D721Med (cell line): ENCODE measurements around the gene SGPP2.

Experiments
- DNase-seq: peaks from one replicate; pipeline ENCODE4 v3.0.0; 2011; ENCODE audit warnings: low spot score; ENCODE audit not compliant: insufficient read length
- FAIRE-seq: peaks from 2 replicates; lab custom pipeline; 2011; peaks lifted over from hg19 to GRCh38; lab: Jason Lieb, UNC
- CTCF ChIP-seq: IDR thresholded peaks from 2 replicates; pipeline ENCODE4 v1.5.1; 2012; ENCODE audit warnings: mild to moderate bottlenecking, control low read depth; ENCODE audit not compliant: insufficient read depth; ENCODE audit errors: missing control alignments

SGPP2 gene

DNA sequence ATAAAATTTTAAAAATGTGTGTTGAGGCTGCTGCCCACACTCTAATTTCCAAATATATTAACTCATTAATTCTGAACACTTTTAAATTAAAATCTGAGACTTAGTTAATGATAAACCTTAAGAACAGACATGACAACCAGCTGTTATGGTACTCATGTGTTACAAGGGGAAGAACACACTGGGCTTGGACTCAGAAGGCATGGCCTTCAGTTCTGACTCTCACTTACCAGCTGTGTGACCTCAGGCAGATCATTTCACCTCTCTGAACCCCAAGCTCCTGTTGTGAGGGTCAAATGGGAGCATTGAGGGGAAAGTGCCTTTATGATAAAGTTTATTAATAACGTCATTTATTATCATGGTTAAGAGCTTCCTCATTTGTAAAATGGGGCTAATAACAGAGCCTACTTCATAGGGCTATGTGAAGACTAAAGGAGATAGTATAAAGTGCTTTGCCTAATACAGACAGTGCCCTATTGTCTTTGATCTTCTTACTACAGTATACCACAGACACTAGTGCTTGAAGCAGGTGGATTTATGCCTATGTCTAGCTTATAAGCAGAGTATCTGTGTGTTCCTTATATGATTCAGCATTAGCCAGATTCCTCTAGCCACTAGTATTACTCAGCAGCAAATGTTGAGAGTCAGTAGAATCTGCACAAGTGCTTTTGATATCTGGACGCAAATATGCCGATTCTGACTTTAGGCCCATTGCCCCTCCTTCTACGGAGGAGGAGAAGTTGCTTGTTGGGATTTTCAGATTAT, 99.6 kb downstream of the SGPP2 start:
- FAIRE-seq: no peak
- no peak for DNase-seq
- TF ChIP-seq CTCF: no peak

GRCh38 chr2:222525811-222526210, 101.5 kb downstream of the SGPP2 start:
- FAIRE-seq (no peak), DNase-seq (no peak)
- no peak for TF ChIP-seq CTCF

DNA sequence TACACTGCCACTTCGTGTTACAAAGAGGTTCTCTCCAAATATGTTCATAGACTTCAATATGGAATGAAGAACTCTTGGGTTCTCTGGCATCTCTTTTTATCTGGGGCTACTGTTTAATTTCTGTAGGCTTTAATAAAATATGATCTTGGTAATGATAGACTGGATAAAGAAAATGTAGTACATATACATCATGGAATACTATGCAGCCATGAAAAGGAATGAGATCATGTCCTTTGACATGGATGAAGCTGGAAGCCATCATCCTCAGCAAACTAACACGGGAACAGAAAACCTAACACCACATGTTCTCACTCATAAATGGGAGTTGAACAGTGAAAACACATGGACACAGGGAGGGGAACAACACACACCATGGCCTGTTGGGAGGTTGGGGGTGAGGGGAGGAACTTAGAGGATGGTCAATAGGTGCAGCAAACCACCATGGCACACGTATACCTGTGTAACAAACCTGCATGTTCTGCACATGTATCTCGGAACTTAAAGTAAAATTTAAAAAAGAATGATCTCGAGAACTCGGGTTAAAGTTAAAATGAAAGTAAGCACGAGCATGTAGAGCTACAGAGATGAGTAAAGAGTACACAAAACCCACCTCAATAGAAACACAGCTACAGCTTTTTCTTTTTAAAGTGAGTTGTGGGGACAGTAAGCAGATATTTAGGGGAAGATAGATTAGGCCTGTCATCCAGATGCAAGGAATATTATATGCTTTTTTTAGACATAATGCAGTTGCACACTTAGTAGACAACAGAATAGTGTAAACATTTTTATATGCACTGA, 102.3 kb downstream of the SGPP2 start:
- TF ChIP-seq CTCF: no peak
- DNase-seq (no peak), FAIRE-seq (no peak)

DNA sequence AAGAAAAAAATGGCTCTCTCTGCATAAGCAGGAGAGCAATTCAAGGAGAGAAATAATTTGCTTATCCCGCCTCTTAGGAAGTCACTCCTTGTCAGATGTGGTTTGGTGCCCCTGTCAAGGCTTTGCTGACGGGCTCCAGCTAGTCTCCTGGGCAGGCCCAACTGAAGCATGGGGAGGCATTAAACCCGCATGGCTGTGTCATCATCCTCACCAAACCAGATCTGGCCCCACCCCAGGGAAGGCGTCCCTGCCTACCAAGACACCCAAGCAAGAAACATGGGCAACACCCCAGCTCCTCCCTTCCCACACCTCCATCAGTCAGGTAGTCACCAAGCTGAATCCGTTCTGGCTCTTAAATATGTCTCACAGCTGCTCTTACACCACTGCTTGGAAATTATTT, 108.0 kb downstream of the SGPP2 start:
- TF ChIP-seq CTCF: no peak
- DNase-seq (no peak), FAIRE-seq (no peak)

- TF ChIP-seq CTCF: no peak
- DNase-seq (no peak), FAIRE-seq (no peak)
These were observed 111.1 kb downstream of the SGPP2 start for GRCh38 chr2:222535477-222535876.

GRCh38 chr2:222538535-222538934, 114.2 kb downstream of the SGPP2 start:
- TF ChIP-seq CTCF: no peak
- FAIRE-seq (no peak), DNase-seq (no peak)

DNA sequence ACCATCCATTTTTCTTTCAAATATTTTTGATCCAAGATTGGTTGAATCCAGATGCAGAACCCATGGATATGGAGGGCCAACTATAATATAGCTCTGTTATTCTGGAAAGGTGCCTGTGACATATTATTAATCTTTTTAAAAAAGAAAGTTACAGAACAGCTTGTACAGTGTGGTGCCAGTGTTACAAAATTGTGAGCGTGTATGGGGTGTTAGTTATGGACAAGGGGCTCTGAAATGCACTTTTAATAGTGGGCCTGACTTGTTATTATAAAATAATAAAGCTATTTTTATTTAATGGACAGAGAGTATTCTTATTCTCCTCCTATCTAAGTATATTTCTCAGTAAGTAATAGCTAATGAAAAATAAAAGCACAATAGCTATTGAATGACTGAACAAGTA, 120.3 kb downstream of the SGPP2 start:
- DNase-seq (no peak), FAIRE-seq (no peak)
- TF ChIP-seq CTCF: no peak
